Progenitor cell of endocrine pancreas (in vitro differentiated cells): ENCODE results near the gene EZH2. TPM values are rescaled to one million over a fixed set of nuclear protein-coding genes. Genes with fewer than 3 reads are reported as not detected.

Experiments used
- DNase-seq: peaks from one replicate; pipeline ENCODE4 v3.0.0; 2021; ENCODE audit warnings: low spot score; ENCODE audit not compliant: unreplicated experiment
- H3K27ac Mint-ChIP-seq: 2 replicates; pipeline ENCODE4 v1.8.0; 2021; ENCODE audit warnings: mild to moderate bottlenecking, moderate library complexity, mixed read lengths
- H3K27me3 Mint-ChIP-seq: 2 replicates; pipeline ENCODE4 v1.8.0; 2021; ENCODE audit warnings: mixed read lengths
- H3K36me3 Mint-ChIP-seq: 2 replicates; pipeline ENCODE4 v1.8.0; 2022; ENCODE audit warnings: mixed read lengths; ENCODE audit not compliant: insufficient read depth
- H3K4me1 Mint-ChIP-seq: 2 replicates; pipeline ENCODE4 v1.8.0; 2021; ENCODE audit warnings: low read depth, mixed read lengths
- H3K4me3 Mint-ChIP-seq: 2 replicates; pipeline ENCODE4 v1.8.0; 2021; ENCODE audit warnings: low read depth, mild to moderate bottlenecking, moderate library complexity, mixed read lengths
- H3K9me3 Mint-ChIP-seq: 2 replicates; pipeline ENCODE4 v1.8.0; 2021; ENCODE audit warnings: low read depth, mixed read lengths
- CTCF ChIP-seq: fragments of 200-600 bp; sonication (generic); IDR thresholded peaks from one replicate; pipeline ENCODE4 v1.5.0; 2021; ENCODE audit warnings: antibody characterized with exemption, mild to moderate bottlenecking; ENCODE audit not compliant: unreplicated experiment
- total RNA-seq: library from RNA; stranded (reverse); gene quantifications from 2 replicates; pipeline ENCODE4 v1.2.1, GENCODE V29; 2021

The EZH2 gene
- total RNA-seq, 1 donor from 2014 or later, result 57.6 TPM

GRCh38 chr7:148806187-148806586, 77.9 kb downstream of the EZH2 start:
- H3K27me3 Mint-ChIP-seq, result no peaks in the 10 kb centered on the region
- no peak overlapping the region for H3K27ac Mint-ChIP-seq
- no peak for DNase-seq
- no peaks in the 10 kb centered on the region for H3K9me3 Mint-ChIP-seq
- H3K4me1 Mint-ChIP-seq, result peaks cover 4% of the 10 kb centered on the region
- TF ChIP-seq CTCF, result no peak
- peaks cover 34% of the 10 kb centered on the region for H3K36me3 Mint-ChIP-seq
- no peak overlapping the region for H3K4me3 Mint-ChIP-seq

GRCh38 chr7:148804343-148805235, 79.5 kb downstream of the EZH2 start:
- no peak overlapping the region for H3K4me3 Mint-ChIP-seq
- peaks cover 3% of the 10 kb centered on the region for H3K4me1 Mint-ChIP-seq
- H3K27me3 Mint-ChIP-seq, result no peaks in the 10 kb centered on the region
- DNase-seq, result no peak
- TF ChIP-seq CTCF, result no peak
- H3K27ac Mint-ChIP-seq, result peak overlapping the region; percentile 83
- no peaks in the 10 kb centered on the region for H3K9me3 Mint-ChIP-seq
- H3K36me3 Mint-ChIP-seq, result peaks cover 43% of the 10 kb centered on the region

GRCh38 chr7:148803094-148803493, 81.0 kb downstream of the EZH2 start:
- H3K4me1 Mint-ChIP-seq, result peaks cover 3% of the 10 kb centered on the region
- peaks cover 8% of the 10 kb centered on the region for H3K9me3 Mint-ChIP-seq
- no peaks in the 10 kb centered on the region for H3K27me3 Mint-ChIP-seq
- TF ChIP-seq CTCF, result no peak
- peaks cover 53% of the 10 kb centered on the region for H3K36me3 Mint-ChIP-seq
- peak overlapping the region; percentile 66 for H3K27ac Mint-ChIP-seq
- no peak overlapping the region for H3K4me3 Mint-ChIP-seq
- DNase-seq, result no peak

GRCh38 chr7:148802101-148802493, 82.0 kb downstream of the EZH2 start:
- peak overlapping the region; percentile 57 for H3K27ac Mint-ChIP-seq

GRCh38 chr7:148800677-148801076, 83.4 kb downstream of the EZH2 start:
- Mint-ChIP-seq H3K4me3 (no peak overlapping the region), H3K9me3 (peaks cover 8% of the 10 kb centered on the region), H3K27me3 (no peaks in the 10 kb centered on the region), H3K27ac (no peak overlapping the region), H3K36me3 (peaks cover 60% of the 10 kb centered on the region), H3K4me1 (peaks cover 3% of the 10 kb centered on the region)
- TF ChIP-seq CTCF, result no peak
- no peak for DNase-seq

More at GRCh38 chr7:148802101-148802493, 82.0 kb downstream of the EZH2 start:
- peaks cover 8% of the 10 kb centered on the region for H3K9me3 Mint-ChIP-seq
- H3K4me1 Mint-ChIP-seq, result peaks cover 3% of the 10 kb centered on the region
- H3K4me3 Mint-ChIP-seq, result no peak overlapping the region
- peaks cover 60% of the 10 kb centered on the region for H3K36me3 Mint-ChIP-seq
- TF ChIP-seq CTCF, result no peak
- H3K27me3 Mint-ChIP-seq, result no peaks in the 10 kb centered on the region
- DNase-seq, result no peak
